H1 (cell line): Measurements from ENCODE around the gene OPCML. TPM values are rescaled to one million over a fixed set of nuclear protein-coding genes. Genes with fewer than 3 reads are reported as not detected.

Source experiments
- BRCA1 ChIP-seq: IDR thresholded peaks from 2 replicates; pipeline ENCODE4 v1.6.1; 2012; ENCODE audit warnings: low read depth, low read length, improper control_type of control experiment
- CTBP2 ChIP-seq: IDR thresholded peaks from 2 replicates; pipeline ENCODE4 v1.7.0; 2011; ENCODE audit warnings: borderline replicate concordance, mild to moderate bottlenecking, moderate library complexity, mixed read lengths, low read length; ENCODE audit not compliant: insufficient read depth, insufficient read length
- EGR1 ChIP-seq: IDR thresholded peaks from 2 replicates; pipeline ENCODE4 v1.6.1; 2011; ENCODE audit warnings: low read depth, low read length, borderline replicate concordance
- MAX ChIP-seq: IDR thresholded peaks from 2 replicates; pipeline ENCODE4 v1.6.1; 2012; ENCODE audit warnings: inconsistent platforms
- POLR2A ChIP-seq, 2 experiments: IDR thresholded peaks; 1 replicate in 1 of 2; 2 replicates in 1 of 2; pipeline ENCODE4 v1.6.1; 2011; ENCODE audit warnings: low read depth in 2 of 2, low read length in 2 of 2, mild to moderate bottlenecking in 2 of 2; ENCODE audit errors: control extremely low read depth in 1 of 2
- SIN3A ChIP-seq, 2 experiments: IDR thresholded peaks in 1 of 2; conservative IDR thresholded peaks in 1 of 2; 2 replicates each; pipeline ENCODE4 v1.6.1; 2011 to 2012; ENCODE audit warnings: low read length in 2 of 2, improper control_type of control experiment in 1 of 2, low read depth in 1 of 2, mild to moderate bottlenecking in 1 of 2
- SP2 ChIP-seq: IDR thresholded peaks from 2 replicates; pipeline ENCODE4 v1.6.1; 2012; ENCODE audit warnings: mild to moderate bottlenecking, low read length, inconsistent platforms
- SP4 ChIP-seq: IDR thresholded peaks from 2 replicates; pipeline ENCODE4 v1.6.1; 2012; ENCODE audit warnings: low read length, inconsistent platforms
- polyA plus RNA-seq, 7 experiments: library from polyadenylated mRNA; depleted of rRNA in 3 of 7; stranded (reverse) in 5 of 7; unstranded in 2 of 7; fragments of >200 nt in 5 of 7; fragments of 200-250 nt in 2 of 7; gene quantifications; 1 replicate in 5 of 7; 2 replicates in 1 of 7; 4 replicates in 1 of 7; pipeline versions ENCODE4 v1.2.1 to v1.2.3, GENCODE V29; 2011 to 2013; ENCODE audit warnings: missing spikeins in 2 of 7, mixed read lengths in 2 of 7
- total RNA-seq: library from RNA; stranded (reverse); fragmentation: NEBNext Ultra II Directional; extraction: Animal tissue kit (Norgen Biotek cat#: 25700); gene quantifications from 2 replicates; pipeline ENCODE4 v1.2.1, GENCODE V29; 2021
- TF ChIP-seq, protein P1 (sequence below): IDR thresholded peaks from 2 replicates; pipeline ENCODE4 v1.6.1; 2012; ENCODE audit warnings: low read length, inconsistent platforms

Gene OPCML
- total and polyA plus RNA-seq, 2 of the 8 experiments (the other 6 are each of a cell fraction or from before 2014, with no cell fraction given): 2.3 to 3.1 TPM

DNA sequence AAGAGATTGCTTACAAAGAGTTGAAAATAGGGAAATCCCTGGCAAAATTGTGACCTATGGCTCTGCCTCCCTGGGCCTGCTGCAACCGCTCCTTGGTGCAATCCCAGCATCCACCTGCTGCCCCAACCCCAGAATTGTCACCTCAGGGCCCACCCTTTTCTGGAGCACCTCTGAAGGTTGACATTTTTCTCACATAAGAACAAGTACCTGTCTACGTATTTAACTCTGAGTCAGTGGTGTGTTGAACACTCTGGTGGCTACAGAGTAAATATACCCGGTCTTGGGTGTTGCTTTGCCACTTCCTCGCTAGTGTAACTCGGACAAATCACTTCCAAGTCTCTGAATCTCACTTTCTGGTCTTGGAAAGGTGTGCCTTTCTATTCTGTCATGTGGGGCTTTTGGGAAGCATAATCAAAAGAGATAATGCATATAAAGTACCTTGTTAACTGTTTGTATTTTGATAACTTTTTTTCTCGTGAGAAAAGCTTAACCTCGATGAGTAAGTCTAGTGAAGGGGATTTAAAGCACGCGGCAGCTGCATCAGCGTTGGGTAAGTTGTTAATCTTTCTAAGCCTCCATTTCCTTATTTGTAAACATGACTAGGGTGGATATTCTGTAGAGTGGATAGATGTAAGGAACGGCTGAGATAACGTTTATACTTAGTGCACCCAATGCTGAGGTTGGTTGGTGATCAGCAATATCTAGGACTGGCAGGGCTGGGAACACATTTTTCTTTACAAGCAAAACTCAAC is 881.2 kb downstream of the OPCML start (continued):
- TF ChIP-seq, protein P1, sequence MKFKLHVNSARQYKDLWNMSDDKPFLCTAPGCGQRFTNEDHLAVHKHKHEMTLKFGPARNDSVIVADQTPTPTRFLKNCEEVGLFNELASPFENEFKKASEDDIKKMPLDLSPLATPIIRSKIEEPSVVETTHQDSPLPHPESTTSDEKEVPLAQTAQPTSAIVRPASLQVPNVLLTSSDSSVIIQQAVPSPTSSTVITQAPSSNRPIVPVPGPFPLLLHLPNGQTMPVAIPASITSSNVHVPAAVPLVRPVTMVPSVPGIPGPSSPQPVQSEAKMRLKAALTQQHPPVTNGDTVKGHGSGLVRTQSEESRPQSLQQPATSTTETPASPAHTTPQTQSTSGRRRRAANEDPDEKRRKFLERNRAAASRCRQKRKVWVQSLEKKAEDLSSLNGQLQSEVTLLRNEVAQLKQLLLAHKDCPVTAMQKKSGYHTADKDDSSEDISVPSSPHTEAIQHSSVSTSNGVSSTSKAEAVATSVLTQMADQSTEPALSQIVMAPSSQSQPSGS: no peak
- no peak for TF ChIP-seq EGR1
- no peak for TF ChIP-seq SP2
- TF ChIP-seq SIN3A (conservative IDR thresholded peaks at IDR 0.05 in 1 of 2, IDR thresholded peaks at IDR 0.05 in 1 of 2; ENCODE audit: low read depth in 1 of 2, low read length in 2 of 2): no peak
- no peak for TF ChIP-seq CTBP2
- no peak for TF ChIP-seq POLR2A (IDR thresholded peaks at IDR 0.05; ENCODE audit: control extremely low read depth in 1 of 2, low read depth in 2 of 2, low read length in 2 of 2)
- TF ChIP-seq SP4: no peak
- TF ChIP-seq BRCA1: no peak
- no peak for TF ChIP-seq MAX
